Measurements from ENCODE around the gene GPR83. TPM values are rescaled to one million over a fixed set of nuclear protein-coding genes. Genes with fewer than 3 reads are reported as not detected.

Gene GPR83
- total RNA-seq, 1 donor from 2014 or later: 0.16 TPM

- H3K36me3 Mint-ChIP-seq (ENCODE audit: low read depth): peaks cover 68% of the 10 kb centered on the region
Measured at GRCh38 chr11:94445641-94446040, 44.4 kb upstream of the GPR83 start.

DNA sequence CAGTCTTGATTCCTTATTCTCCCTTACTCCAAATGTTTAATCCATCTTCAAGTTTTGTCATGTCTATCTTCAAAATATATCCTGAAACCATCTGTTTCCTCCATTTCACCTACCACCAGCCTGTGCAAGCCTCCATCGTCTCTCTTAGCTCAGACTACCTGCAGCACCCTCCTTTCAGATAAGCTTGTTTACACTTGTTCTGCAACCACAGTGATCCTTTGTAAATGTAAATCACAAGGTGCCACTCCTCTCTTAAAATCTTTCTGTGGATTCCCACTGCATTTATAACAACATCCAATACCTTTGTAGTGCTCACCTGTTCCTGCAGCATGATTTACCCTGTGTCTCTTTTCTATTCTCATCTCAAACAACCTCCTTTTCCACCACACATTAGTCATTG is 31.8 kb upstream of the GPR83 start:
- DNase-seq (no peak), ATAC-seq (ENCODE audit: low read depth) (no peak)
- Mint-ChIP-seq H3K27me3 (no peaks in the 10 kb centered on the region), H3K4me3 (no peak overlapping the region), H3K27ac (no peak overlapping the region), H3K36me3 (ENCODE audit: low read depth) (peaks cover 71% of the 10 kb centered on the region), H3K9me3 (peaks cover 2% of the 10 kb centered on the region), H3K4me1 (no peaks in the 10 kb centered on the region)
- ChIA-PET POLR2A (no interaction called here), CTCF (no interaction called here)
- intact Hi-C loops (cut with micrococcal nuclease): no loop called here
- TF ChIP-seq, protein P1, sequence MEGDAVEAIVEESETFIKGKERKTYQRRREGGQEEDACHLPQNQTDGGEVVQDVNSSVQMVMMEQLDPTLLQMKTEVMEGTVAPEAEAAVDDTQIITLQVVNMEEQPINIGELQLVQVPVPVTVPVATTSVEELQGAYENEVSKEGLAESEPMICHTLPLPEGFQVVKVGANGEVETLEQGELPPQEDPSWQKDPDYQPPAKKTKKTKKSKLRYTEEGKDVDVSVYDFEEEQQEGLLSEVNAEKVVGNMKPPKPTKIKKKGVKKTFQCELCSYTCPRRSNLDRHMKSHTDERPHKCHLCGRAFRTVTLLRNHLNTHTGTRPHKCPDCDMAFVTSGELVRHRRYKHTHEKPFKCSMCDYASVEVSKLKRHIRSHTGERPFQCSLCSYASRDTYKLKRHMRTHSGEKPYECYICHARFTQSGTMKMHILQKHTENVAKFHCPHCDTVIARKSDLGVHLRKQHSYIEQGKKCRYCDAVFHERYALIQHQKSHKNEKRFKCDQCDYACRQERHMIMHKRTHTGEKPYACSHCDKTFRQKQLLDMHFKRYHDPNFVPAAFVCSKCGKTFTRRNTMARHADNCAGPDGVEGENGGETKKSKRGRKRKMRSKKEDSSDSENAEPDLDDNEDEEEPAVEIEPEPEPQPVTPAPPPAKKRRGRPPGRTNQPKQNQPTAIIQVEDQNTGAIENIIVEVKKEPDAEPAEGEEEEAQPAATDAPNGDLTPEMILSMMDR (IDR thresholded peaks at IDR 0.05): no peak

More at GRCh38 chr11:94445641-94446040, 44.4 kb upstream of the GPR83 start:
- ChIA-PET CTCF (no interaction called here), POLR2A (no interaction called here)
- intact Hi-C loops (cut with micrococcal nuclease): no loop called here
- Mint-ChIP-seq H3K4me1 (no peaks in the 10 kb centered on the region), H3K4me3 (no peak overlapping the region), H3K9me3 (no peaks in the 10 kb centered on the region), H3K27ac (no peak overlapping the region), H3K27me3 (no peaks in the 10 kb centered on the region)
- DNase-seq (no peak), ATAC-seq (ENCODE audit: low read depth) (no peak)
- TF ChIP-seq, protein P1 (IDR thresholded peaks at IDR 0.05): no peak

DNA sequence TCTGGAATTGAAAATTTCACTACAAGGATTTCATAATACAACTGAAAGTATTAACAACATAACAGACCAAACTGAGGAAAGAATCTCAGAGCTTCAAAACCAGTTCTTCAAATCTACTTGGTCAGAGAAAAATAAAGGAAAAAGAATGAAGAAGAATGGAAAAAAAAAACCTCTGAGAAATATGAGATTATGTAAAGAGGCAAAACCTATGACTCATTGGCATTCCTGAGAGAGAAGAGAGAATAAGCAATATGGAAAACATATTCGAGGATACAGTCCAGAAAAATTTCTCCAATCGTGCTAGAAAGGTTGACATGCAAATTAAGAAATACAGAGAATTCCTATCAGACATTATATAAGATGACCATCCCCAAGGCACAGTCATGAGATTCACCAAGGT is 23.4 kb upstream of the GPR83 start:
- DNase-seq (no peak), ATAC-seq (ENCODE audit: low read depth) (no peak)
- TF ChIP-seq, protein P1 (IDR thresholded peaks at IDR 0.05): no peak
- POLR2A ChIA-PET: no interaction called here
- Mint-ChIP-seq H3K27me3 (no peaks in the 10 kb centered on the region), H3K4me1 (peaks cover 12% of the 10 kb centered on the region), H3K9me3 (peaks cover 2% of the 10 kb centered on the region), H3K4me3 (no peak overlapping the region), H3K27ac (no peak overlapping the region), H3K36me3 (ENCODE audit: low read depth) (peaks cover 82% of the 10 kb centered on the region)
- intact Hi-C loops (cut with micrococcal nuclease): no loop called here
- CTCF ChIA-PET: no interaction called here

DNA sequence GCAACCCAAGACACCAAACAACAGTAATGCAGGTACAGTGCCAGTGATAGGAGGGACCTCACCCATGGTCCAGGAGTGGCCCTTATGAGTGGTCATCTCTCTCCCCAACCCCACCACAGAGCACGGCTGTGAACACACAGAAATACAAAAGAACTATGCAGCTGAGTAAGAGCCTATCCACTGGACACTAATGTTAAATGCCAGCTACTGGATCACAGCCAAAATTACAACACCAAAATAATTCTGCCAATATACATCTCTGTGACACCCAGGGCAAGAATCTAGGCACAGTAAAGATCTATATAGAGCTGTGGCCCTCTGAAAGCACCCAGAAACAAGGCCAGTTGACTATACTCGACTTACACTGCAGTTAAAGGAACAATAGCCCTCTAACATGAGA is 22.8 kb upstream of the GPR83 start:
- Mint-ChIP-seq H3K9me3 (peaks cover 2% of the 10 kb centered on the region), H3K36me3 (ENCODE audit: low read depth) (peaks cover 79% of the 10 kb centered on the region), H3K4me3 (no peak overlapping the region), H3K4me1 (peaks cover 12% of the 10 kb centered on the region), H3K27me3 (no peaks in the 10 kb centered on the region), H3K27ac (no peak overlapping the region)
- DNase-seq (no peak), ATAC-seq (ENCODE audit: low read depth) (no peak)
- CTCF ChIA-PET: no interaction called here
- intact Hi-C loops (cut with micrococcal nuclease): no loop called here
- POLR2A ChIA-PET: no interaction called here
- TF ChIP-seq, protein P1 (IDR thresholded peaks at IDR 0.05): no peak

DNA sequence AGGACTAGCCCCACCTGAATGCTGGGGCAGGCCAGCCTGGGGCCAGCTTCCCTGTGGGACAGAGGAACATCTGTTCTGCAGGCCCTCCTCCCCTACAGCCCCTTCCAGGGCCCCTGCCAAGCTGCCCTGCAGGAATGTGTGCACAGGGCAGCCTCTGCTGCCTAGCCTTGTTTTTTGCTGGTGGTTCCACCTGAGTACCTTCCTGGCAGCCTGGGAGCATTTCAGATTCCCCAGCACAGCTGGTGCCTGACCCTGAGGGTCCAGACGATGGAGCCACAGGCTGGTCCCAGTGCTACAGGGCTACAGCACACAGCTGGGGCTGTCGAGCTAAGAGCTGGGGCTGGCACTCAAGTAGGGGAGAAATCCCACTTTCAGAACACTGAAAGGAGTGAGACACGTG is 22.3 kb upstream of the GPR83 start:
- TF ChIP-seq, protein P1 (IDR thresholded peaks at IDR 0.05): no peak
- DNase-seq: no peak
- intact Hi-C loops (cut with micrococcal nuclease): no loop called here
- CTCF ChIA-PET: no interaction called here
- H3K9me3 Mint-ChIP-seq: peaks cover 2% of the 10 kb centered on the region
- peaks cover 78% of the 10 kb centered on the region for H3K36me3 Mint-ChIP-seq (ENCODE audit: low read depth)
- H3K4me3 Mint-ChIP-seq: no peak overlapping the region
- no peak overlapping the region for H3K27ac Mint-ChIP-seq
- no peak for ATAC-seq (ENCODE audit: low read depth)
- POLR2A ChIA-PET: no interaction called here
- H3K4me1 Mint-ChIP-seq: peaks cover 12% of the 10 kb centered on the region
- no peaks in the 10 kb centered on the region for H3K27me3 Mint-ChIP-seq

Data from activated B cell treated with CpG ODN at 0.5 μM for 24 hours (primary cell).